ENCODE results near the gene ZNF33A.
"Not testable (repeated sequence)": the region's sequence is repeated elsewhere in the genome, so short reads cannot be mapped to it uniquely, and the experiment has no call there.

The ZNF33A gene

GRCh38 chr10:38010119-38010903, at the start of gene ZNF33A:
Gene ZNF33A, plus strand, starts transcription at chr10:38010675. Its CDS starts 1,667 bp downstream, at chr10:38012342.
- DNase-seq (ENCODE audit: low read depth) = peak; percentile 85

GRCh38 chr10:37965006-37965405, 45.5 kb upstream of the ZNF33A start:
- no peak for DNase-seq (ENCODE audit: low read depth)

- DNase-seq (ENCODE audit: low read depth) = no peak
Measured at GRCh38 chr10:37972396-37972795, 38.1 kb upstream of the ZNF33A start.

- no peak for DNase-seq (ENCODE audit: low read depth)
Measured at GRCh38 chr10:37975401-37975991, 35.0 kb upstream of the ZNF33A start.

- peak; percentile 95 for DNase-seq (ENCODE audit: low read depth)
Measured at GRCh38 chr10:37976091-37976879, 34.2 kb upstream of the ZNF33A start, which contains the start of gene ZNF25. Gene ZNF25, minus strand, starts transcription at chr10:37976647. Its CDS starts 4,925 bp downstream, at chr10:37971722.

- DNase-seq (ENCODE audit: low read depth) = no peak
Measured at GRCh38 chr10:37976880-37977203, 33.6 kb upstream of the ZNF33A start.

- DNase-seq (ENCODE audit: low read depth) = no peak
Measured at GRCh38 chr10:37991655-37992054, 18.8 kb upstream of the ZNF33A start.

- no peak for DNase-seq (ENCODE audit: low read depth)
Measured at GRCh38 chr10:37992083-37992482, 18.4 kb upstream of the ZNF33A start.

- not testable (repeated sequence) for DNase-seq (ENCODE audit: low read depth)
Measured at GRCh38 chr10:37998920-37999319, 11.6 kb upstream of the ZNF33A start.

GRCh38 chr10:38000474-38000873, 10.0 kb upstream of the ZNF33A start:
- DNase-seq (ENCODE audit: low read depth) = not testable (repeated sequence)

- DNase-seq (ENCODE audit: low read depth) = no peak
Measured at GRCh38 chr10:38003026-38003425, 7.4 kb upstream of the ZNF33A start.

GRCh38 chr10:38003588-38003987, 6.9 kb upstream of the ZNF33A start:
- DNase-seq (ENCODE audit: low read depth) = no peak

- no peak for DNase-seq (ENCODE audit: low read depth)
Measured at GRCh38 chr10:38007551-38007950, 2.9 kb upstream of the ZNF33A start.

GRCh38 chr10:38007991-38008390, 2.5 kb upstream of the ZNF33A start:
- no peak for DNase-seq (ENCODE audit: low read depth)

GRCh38 chr10:38016354-38016753, 5.9 kb downstream of the ZNF33A start:
- no peak for DNase-seq (ENCODE audit: low read depth)

- not testable (repeated sequence) for DNase-seq (ENCODE audit: low read depth)
Measured at GRCh38 chr10:38019124-38019523, 8.6 kb downstream of the ZNF33A start.

- DNase-seq (ENCODE audit: low read depth) = no peak
Measured at GRCh38 chr10:38025283-38025682, 14.8 kb downstream of the ZNF33A start.

- no peak for DNase-seq (ENCODE audit: low read depth)
Measured at GRCh38 chr10:38027986-38028385, 17.5 kb downstream of the ZNF33A start.

- DNase-seq (ENCODE audit: low read depth) = no peak
Measured at GRCh38 chr10:38032886-38033285, 22.4 kb downstream of the ZNF33A start.

GRCh38 chr10:38038107-38038931, 27.8 kb downstream of the ZNF33A start:
- no peak for DNase-seq (ENCODE audit: low read depth)

- DNase-seq (ENCODE audit: low read depth) = no peak
Measured at GRCh38 chr10:38038932-38039245, 28.4 kb downstream of the ZNF33A start.

- no peak for DNase-seq (ENCODE audit: low read depth)
Measured at GRCh38 chr10:38043516-38043915, 33.0 kb downstream of the ZNF33A start.

All from activated T-helper 9 cell treated with anti-CD3 and anti-CD28 coated beads, Interleukin-2, amount 50 U/mL, for 16 hours (primary cell).